HG03097 (cell line): ENCODE results near the gene CELSR3.

Source experiments
- ATAC-seq: cut with Tn5 transposase; IDR thresholded peaks from one replicate; pipeline ENCODE4 v1.9.1; 2021; ENCODE audit not compliant: unreplicated experiment, low FRiP score

CELSR3 gene

GRCh38 chr3:48601622-48601994 is 61.1 kb downstream of the CELSR3 start:
- no peak for ATAC-seq

- no peak for ATAC-seq
Measured at GRCh38 chr3:48600711-48601621, 61.7 kb downstream of the CELSR3 start.

- ATAC-seq = no peak
Measured at GRCh38 chr3:48599509-48600285, 63.0 kb downstream of the CELSR3 start.

DNA sequence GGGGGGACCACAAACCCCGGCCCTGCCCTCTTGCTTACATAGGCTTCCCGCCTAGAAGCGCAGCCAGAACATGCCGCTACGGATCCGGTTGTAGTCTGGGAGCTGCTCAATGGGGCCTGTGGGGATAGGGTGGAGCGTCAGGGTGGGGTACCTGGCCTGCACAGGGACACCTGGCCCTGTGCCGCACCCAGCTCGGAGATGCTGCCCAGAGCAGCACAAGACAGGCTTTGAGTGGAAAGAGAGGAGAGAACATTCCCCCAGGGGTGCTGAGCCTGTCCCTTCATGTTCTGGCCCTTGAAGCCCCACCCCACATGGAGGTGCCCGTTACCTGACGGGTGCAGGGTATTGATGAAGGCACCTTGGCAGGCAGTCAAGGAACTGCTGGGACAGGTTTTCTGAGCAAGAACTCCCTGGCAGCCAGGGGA is 63.6 kb downstream of the CELSR3 start:
- ATAC-seq = no peak

GRCh38 chr3:48598323-48599076 is 64.2 kb downstream of the CELSR3 start:
- ATAC-seq = no peak

DNA sequence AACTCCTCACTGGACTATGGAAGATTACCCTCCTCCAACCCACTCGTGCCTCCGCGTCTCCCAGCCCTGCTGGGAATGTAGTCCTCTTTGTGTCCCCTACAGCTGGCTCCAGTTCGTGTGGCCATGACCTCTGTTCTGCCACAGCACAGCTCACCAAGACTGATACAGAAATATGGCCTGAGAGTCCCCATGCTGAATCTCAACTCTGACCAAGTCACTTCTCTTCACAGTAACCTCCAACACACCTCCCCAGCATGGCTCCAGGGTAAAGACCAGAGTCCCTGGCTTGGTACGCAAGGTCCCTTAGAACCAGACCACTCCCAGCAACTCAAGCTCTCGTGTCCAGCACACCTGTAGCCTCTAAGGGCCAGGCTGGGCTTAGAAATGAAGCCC is 65.3 kb downstream of the CELSR3 start:
- no peak for ATAC-seq

- no peak for ATAC-seq
Measured at GRCh38 chr3:48596676-48597407, 65.8 kb downstream of the CELSR3 start.

- no peak for ATAC-seq
Measured at GRCh38 chr3:48596157-48596556, 66.5 kb downstream of the CELSR3 start.

DNA sequence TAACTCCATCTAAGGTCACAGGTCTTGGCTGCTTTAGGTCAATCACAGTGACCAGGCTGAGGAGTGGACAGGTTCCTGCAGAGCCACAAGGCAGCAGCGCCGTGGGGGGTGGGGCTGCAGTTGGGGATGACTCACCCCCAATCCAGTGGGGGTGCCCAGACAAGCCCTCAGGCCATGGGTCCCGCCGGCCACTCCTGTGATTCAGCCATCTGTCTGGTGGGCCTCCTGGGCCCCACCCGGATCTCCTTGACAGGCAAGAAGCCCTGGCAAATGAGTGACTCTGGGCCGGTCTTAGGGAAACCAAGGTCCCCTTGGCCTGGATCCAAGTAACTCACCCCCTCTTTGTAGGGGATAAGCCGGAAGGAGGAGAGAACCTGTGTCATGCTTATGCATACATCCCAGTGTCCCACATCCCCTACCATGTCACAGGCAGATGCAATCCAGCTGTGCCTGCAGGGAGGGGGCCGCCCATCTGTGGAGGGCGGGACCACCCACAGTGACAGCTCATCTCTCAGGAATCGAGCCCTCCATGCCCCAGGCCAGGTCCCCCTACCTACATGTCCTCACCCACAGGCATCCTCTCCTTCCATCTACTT is 67.1 kb downstream of the CELSR3 start:
- no peak for ATAC-seq

- ATAC-seq = no peak
Measured at GRCh38 chr3:48595075-48595525, 67.6 kb downstream of the CELSR3 start, which contains the start of gene COL7A1. Gene COL7A1 (minus strand): TSS chr3:48595329. CDS start chr3:48595159, 170 bp downstream.

- no peak for ATAC-seq
Measured at GRCh38 chr3:48594417-48595049, 68.2 kb downstream of the CELSR3 start.

DNA sequence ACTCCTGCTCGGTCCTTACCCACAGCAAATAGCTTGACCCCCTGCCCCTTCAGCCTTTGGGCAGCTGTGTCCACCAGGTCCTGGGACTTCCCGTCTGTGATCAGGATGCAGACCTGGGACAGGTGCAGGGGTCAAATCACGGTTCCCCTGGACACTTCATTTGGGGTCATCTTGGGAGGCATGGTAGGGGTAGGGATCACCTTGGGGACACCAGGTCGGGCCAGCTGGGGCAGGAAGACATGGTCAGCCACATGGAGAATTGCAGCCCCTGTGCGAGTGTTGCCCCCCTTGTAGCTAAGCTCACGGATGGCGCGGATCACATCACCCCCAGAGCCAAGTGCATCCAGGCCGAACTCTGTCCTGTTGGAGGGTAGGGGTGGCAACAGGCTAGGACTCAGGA is 69.3 kb downstream of the CELSR3 start:
- ATAC-seq = no peak

GRCh38 chr3:48592519-48593087 is 70.1 kb downstream of the CELSR3 start:
- no peak for ATAC-seq

DNA sequence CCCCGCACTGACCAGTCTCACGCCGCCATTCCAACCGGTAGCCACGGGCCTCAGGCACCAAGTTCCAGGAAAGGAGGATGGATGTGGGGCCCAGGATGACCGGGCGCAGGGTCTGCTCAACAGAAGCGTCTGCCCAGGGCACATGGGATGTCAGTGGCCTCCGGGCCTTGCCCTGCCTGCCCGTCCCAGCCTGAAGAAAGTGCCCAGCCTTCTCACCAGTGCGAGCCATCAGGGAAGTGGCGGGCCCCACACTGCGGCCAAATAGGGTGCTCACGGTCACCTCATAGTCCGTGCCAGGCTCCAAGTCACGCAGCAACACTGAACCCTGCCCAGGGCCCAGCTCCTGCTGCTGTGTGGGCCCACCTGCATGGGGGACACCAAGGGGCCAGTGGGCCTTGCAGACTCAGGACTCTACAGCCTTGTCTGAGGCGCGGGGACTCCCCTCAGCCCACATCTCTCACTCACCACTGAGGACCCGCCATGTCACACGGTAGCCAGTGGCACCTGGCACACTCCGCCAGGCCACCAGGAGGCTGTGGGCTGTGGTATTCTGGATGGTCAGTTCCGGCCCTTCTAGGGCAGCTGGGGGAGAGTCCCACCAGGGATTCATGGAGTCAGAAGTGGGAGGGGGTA is 70.7 kb downstream of the CELSR3 start:
- no peak for ATAC-seq

- ATAC-seq = no peak
Measured at GRCh38 chr3:48591436-48591835, 71.2 kb downstream of the CELSR3 start.

DNA sequence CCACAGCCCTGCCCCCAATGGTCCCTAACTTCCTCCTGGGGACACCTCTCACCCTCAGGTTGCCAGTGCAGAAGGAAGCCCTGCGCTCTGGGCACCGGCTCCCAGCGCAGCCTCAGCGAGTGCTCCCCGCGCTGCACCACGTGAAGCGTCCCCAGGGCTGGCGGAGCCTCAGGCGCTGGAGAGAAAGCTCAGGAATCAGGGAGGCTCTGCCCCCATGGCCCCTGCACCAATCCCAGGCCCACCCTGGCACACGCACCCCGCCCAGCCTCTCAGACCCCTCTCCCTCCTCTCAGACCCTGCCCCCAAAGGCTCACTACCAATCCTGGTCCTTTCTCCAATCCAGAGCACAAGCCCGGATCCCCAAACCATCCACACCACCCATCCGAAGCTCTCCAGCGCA is 74.5 kb downstream of the CELSR3 start:
- ATAC-seq = no peak

- ATAC-seq = no peak
Measured at GRCh38 chr3:48587686-48588085, 75.0 kb downstream of the CELSR3 start.
